Stromal cell of bone marrow (primary cell): ENCODE data around the gene AP2M1.
A peak's percentile ranks its signal among the peaks of the same experiment; 100 is the strongest.
"Not testable (repeated sequence)": the region's sequence is repeated elsewhere in the genome, so short reads cannot be mapped to it uniquely, and the experiment has no call there.

Source experiments
- DNase-seq: peaks from one replicate; pipeline ENCODE4 v3.0.0-alpha.2; 2012; ENCODE audit warnings: low read depth

AP2M1 gene

DNA sequence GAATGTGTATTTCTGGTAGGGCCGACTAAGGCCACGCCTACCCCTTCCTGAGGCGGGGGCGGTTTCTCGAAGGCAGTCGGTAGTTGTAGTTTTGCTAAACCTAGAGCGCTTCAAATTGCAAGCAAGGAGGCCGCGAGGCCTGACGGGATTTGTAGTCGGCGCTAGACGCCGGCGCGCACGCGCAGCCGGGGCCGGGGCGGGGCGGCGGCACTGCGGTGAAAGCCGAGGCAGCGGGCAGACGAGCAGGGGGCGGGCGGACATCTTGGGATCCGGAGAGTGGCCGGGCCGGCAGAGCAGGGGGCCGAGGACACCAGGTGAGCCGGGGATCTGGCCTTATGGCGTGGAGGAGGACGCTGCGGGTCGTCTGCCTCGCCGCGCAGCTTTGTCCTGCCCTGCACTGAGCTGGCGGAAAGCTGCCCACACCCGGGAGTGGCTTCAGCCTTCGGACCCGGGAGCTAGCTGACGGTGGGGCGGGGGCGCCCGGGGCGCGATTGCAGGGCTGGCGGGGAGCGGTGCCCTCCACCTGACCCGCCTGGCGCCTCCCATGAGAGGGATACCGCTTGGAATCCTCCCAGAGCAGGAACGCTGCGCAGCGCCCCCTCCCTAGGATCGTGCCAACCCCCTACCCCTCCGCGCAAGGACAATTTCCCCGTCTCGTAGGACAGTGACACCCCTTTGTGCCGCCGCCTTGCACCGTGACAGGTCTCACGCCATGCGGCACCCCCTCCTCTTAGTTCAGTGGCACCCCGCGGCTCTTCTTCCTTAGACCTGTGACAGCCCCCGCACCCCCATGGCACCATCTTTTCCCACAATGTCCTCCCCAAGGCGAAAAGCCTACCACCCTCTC lies at the start of gene AP2M1:
AP2M1 (plus strand) TSS at position 210 of the 847 bp plus-strand sequence. CDS start 2,139 bp downstream, outside the sequence.
- peak; percentile 98 for DNase-seq

DNA sequence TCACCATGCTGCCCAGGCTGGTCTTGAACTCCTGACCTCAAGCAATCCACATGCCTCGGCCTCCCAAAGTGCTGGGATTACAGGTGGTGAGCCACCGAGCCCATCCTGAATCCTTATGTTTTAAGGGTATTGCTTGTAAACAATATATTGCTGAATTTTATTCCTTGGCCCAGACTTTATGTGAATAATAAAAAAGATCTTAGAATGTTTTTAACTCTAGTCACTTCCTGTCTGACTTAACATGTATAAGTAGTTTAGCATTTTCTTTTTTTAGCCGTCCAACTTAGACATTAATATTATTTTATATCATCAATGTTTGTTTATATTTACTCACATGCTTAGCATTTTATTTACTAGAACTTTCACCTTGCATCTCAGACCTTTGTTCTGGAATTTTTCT lies 48.6 kb upstream of the AP2M1 start:
- no peak for DNase-seq

DNA sequence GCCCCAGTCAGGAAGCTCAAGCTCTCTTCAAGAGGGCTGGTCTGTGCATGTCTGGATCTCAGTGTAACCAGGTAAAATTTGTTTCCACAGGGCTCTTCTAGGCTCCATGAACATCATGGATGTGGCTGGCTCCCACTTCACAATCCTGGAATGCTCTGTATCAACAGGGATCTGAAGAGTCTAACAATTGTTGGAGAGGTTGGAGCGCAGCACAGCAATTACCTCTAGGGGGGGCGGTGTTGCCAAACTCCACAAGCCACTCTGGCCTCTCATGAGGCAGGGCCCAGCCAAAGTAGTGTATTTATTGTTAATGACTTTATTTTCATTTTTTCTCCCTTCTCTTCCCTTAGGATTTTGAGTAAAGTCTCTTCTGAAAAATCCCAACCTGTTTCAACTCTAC lies 45.6 kb upstream of the AP2M1 start:
- peak; percentile 20 for DNase-seq

- no peak for DNase-seq
Measured at GRCh38 chr3:184132945-184133344, 41.7 kb upstream of the AP2M1 start.

GRCh38 chr3:184133840-184134745 lies 40.6 kb upstream of the AP2M1 start:
- peak; percentile 64 for DNase-seq

DNA sequence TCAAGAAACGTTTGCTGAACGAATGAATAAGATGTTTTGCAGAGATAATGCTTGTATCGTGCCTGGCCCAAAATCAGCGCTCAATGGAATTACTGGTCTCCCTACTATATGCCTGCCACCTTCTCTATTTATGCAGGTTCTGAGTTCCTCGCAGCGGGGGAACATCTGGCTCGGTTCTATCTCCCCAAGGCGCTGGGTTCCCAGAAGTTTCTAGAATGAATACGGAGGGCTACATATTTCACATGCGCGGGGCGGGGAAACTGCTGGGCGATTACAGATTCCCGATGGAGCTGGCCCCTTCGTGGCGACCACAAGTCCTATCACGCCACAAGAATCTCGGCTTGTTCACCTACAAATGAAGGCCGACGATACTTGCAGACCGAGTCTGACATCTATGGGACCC lies 39.9 kb upstream of the AP2M1 start:
- no peak for DNase-seq

DNA sequence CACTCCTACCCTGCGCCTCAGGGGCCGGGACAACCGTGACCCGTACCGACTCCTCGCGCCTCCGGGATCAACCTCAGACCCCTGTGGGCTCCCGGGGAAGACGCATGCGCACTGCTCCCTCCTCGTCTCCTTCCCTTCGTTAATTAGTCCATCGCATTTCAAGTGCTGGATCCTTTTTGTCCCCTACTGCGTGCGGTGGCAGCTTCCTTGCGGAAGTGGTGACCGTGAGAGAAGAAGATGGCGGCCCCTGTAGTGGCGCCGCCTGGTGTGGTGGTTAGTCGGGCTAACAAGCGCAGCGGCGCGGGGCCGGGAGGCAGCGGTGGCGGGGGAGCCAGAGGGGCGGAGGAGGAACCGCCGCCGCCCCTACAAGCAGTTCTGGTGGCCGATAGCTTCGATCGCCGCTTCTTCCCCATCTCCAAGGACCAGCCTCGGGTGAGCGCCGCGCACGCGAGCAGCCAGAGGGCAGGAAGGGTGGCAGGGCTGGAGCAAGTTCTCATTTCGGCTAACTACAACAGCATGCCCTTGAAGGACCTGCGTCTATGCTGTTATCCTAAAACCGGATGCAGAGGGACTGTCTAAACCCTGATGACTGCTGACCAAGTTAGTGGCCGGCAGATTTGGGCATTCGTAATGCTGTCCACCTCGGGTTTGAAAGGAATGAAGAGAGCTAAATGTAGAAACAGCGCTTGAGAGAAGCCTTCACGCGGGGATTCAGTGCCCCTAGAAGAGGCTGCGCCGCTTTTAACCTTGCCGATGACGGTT lies 39.3 kb upstream of the AP2M1 start, which contains the start of gene EIF2B5:
EIF2B5 (plus strand) TSS at position 210 of the 762 bp plus-strand sequence; CDS start at position 238, 28 bp downstream.
- DNase-seq = peak; percentile 90

DNA sequence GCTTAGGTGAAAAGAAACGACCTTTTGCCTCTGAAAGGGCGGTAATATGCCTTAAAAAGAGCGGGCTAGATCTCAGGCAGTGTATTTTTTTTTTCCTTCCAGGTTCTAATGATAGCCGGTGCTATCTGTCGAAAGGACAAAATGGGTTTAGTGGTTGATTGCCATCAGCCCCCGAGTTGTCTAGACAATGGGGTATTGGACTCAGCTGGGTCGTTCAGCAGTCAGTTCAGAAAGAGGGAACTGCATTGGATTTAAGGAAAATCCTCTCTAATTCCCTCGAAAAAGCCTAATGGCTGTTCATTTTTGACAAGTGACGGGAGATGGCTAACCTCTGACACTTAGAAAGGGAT lies 38.8 kb upstream of the AP2M1 start:
- no peak for DNase-seq

DNA sequence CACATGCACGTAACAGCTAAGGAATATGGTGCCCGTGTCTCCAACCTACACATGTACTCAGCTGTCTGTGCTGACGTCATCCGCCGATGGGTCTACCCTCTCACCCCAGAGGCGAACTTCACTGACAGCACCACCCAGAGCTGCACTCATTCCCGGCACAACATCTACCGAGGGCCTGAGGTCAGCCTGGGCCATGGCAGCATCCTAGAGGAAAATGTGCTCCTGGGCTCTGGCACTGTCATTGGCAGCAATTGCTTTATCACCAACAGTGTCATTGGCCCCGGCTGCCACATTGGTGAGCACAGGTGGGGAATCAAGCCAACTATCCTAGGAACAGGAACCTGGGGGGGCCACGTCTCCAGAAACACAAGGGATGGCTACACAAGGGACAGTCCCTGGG lies 34.2 kb upstream of the AP2M1 start:
- no peak for DNase-seq

DNA sequence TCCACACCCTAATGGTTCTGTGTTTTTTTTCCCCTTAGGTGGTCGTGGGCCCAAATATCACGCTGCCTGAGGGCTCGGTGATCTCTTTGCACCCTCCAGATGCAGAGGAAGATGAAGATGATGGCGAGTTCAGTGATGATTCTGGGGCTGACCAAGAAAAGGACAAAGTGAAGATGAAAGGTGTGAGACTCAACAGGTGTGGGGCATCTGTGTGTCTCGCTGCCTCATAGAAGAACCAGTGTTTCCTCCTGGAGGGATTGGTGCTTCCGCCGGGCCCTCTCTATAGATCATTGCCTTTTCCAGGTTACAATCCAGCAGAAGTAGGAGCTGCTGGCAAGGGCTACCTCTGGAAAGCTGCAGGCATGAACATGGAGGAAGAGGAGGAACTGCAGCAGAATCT lies 32.5 kb upstream of the AP2M1 start:
- DNase-seq = no peak

DNA sequence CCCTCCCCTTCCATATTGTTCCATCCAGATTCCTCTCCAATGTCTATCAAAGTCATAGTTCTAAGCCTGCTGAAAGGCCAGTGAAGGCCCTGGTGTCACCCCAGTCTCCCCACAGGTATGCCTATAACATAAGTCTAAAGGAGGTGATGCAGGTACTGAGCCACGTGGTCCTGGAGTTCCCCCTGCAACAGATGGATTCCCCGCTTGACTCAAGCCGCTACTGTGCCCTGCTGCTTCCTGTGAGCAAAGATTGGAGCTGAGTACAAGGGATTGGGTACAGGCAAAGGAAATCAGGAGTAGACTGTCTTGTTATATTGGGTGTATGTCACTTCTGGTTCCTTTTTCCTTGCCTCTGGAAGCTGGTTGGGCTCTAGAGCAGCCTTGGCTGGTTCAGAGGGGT lies 31.3 kb upstream of the AP2M1 start:
- no peak for DNase-seq

GRCh38 chr3:184144505-184144904 lies 30.1 kb upstream of the AP2M1 start:
- DNase-seq = no peak

GRCh38 chr3:184145111-184145524 lies 29.5 kb upstream of the AP2M1 start:
- no peak for DNase-seq

- no peak for DNase-seq
Measured at GRCh38 chr3:184145751-184146270, 28.8 kb upstream of the AP2M1 start.

DNA sequence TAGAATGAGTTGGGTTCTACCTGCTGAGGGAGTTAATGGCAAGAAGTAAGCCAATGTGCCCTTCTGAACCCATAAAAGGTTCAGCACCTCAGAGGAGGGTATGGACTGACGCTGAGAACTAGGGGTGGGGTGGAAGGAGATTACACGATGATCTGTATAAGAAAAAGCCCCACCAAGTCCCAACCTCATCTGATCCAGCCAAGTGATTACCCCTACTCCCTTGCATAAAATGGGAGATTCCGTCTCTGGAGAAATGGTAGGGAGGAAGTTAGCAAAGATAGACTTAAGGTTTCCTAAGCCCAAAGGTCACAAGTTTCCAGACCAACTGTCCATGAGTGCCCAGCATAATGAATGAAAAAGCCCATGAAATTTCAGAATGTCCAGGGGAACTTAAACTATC lies 26.6 kb upstream of the AP2M1 start:
- DNase-seq = no peak

GRCh38 chr3:184149123-184149522 lies 25.5 kb upstream of the AP2M1 start:
- no peak for DNase-seq

DNA sequence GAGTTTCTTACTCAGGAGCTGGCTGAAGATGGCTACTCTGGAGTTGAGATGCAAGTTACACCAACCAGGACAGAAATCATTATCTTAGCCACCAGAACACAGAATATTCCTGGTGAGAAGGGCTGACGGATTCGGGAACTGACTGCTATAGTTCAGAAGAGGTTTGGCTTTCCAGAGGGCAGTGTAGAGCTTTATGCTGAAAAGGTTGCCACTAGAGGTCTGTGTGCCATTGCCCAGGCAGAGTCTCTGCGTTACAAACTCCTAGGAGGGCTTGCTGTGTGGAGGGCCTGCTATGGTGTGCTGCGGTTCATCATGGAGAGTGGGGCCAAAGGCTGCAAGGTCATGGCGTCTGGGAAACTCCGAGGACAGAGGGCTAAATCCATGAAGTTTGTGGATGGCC lies 24.9 kb upstream of the AP2M1 start:
- not testable (repeated sequence) for DNase-seq

GRCh38 chr3:184154885-184155643 lies 19.6 kb upstream of the AP2M1 start, which contains the start of gene DVL3:
TSS of gene DVL3 (plus strand) at chr3:184155377. CDS start at chr3:184155636, 259 bp downstream.
- DNase-seq = no peak

- no peak for DNase-seq
Measured at GRCh38 chr3:184155644-184156521, 18.8 kb upstream of the AP2M1 start.

DNA sequence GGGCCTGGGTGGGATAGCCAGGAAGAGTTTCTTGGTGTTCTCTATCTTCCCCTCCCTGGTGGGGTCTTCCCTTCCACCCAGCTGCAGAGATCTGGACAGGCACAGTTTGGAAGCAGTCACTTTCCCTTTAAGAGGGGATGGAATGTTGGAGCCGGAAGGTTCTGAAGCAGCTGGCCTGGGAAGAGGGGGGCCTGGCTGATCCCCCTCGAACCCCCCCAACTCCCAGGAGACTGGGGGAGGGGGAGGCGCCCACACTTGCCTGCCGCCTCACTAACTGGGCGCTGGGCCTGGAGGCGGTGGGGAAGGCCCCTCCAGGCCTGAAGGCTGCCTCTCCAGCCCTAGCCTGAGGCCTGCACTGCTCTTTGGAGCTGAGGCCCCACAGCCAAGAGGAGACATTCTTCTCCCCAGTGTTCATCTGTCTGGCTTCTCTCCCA lies 18.1 kb upstream of the AP2M1 start:
- no peak for DNase-seq
